HFF-Myc (cell line): ENCODE data around the gene DDAH1.

Experiments used
- DNase-seq: peaks from one replicate; pipeline ENCODE4 v3.0.0-alpha.2; 2011; ENCODE audit warnings: low read depth; ENCODE audit errors: extremely low read depth
- H3K4me3 ChIP-seq: replicated peaks from 2 replicates; pipeline ENCODE4 v1.5.1; 2011; ENCODE audit warnings: low read depth, mild to moderate bottlenecking, control low read depth, low read length
- CTCF ChIP-seq: IDR thresholded peaks from 2 replicates; pipeline ENCODE4 v1.5.1; 2012; ENCODE audit warnings: mild to moderate bottlenecking, low read depth, low read length, control low read depth; ENCODE audit errors: missing control alignments

Gene DDAH1

GRCh38 chr1:85463731-85464496 lies 1.0 kb downstream of the DDAH1 start:
- peak overlapping the region; percentile 88 for H3K4me3 ChIP-seq
- TF ChIP-seq CTCF = no peak
- DNase-seq = no peak

- H3K4me3 ChIP-seq = peak overlapping the region; percentile 88
- no peak for DNase-seq
- no peak for TF ChIP-seq CTCF
Measured at GRCh38 chr1:85462931-85463649, 1.9 kb downstream of the DDAH1 start.

GRCh38 chr1:85461216-85461918 lies 3.6 kb downstream of the DDAH1 start:
- H3K4me3 ChIP-seq = no peak overlapping the region
- TF ChIP-seq CTCF = no peak
- no peak for DNase-seq

- no peak for TF ChIP-seq CTCF
- no peak overlapping the region for H3K4me3 ChIP-seq
- no peak for DNase-seq
Measured at GRCh38 chr1:85460555-85461088, 4.3 kb downstream of the DDAH1 start.

GRCh38 chr1:85459290-85459689 lies 5.7 kb downstream of the DDAH1 start:
- no peak overlapping the region for H3K4me3 ChIP-seq
- DNase-seq = no peak
- no peak for TF ChIP-seq CTCF

GRCh38 chr1:85454214-85454613 lies 10.7 kb downstream of the DDAH1 start:
- no peak overlapping the region for H3K4me3 ChIP-seq
- no peak for DNase-seq
- TF ChIP-seq CTCF = no peak
